HepG2 (cell line): ENCODE results near the gene CHRNB4.

ENCODE experiments used
- AFF4 ChIP-seq: sonication (generic); formaldehyde crosslinking; IDR thresholded peaks from 2 replicates; pipeline ENCODE4 v1.4.0; 2020; ENCODE audit warnings: missing genetic modification reagents
- ASH2L ChIP-seq: fragments of 300-600, 200-600 bp; sonication (generic); IDR thresholded peaks from 2 replicates; pipeline ENCODE4 v1.7.0; 2017; ENCODE audit warnings: low read depth, mild to moderate bottlenecking, moderate library complexity, mixed read lengths, low read length; ENCODE audit not compliant: insufficient read length
- CHCHD3 ChIP-seq: sonication (generic); formaldehyde crosslinking; IDR thresholded peaks from 2 replicates; pipeline ENCODE4 v1.8.0; 2022; ENCODE audit warnings: mild to moderate bottlenecking, missing genetic modification reagents, moderate library complexity
- CSRNP1 ChIP-seq: sonication (generic); formaldehyde crosslinking; IDR thresholded peaks from 2 replicates; pipeline ENCODE4 v1.8.1; 2023; ENCODE audit warnings: mild to moderate bottlenecking, missing genetic modification reagents
- FOXJ3 ChIP-seq: sonication (generic); formaldehyde crosslinking; IDR thresholded peaks from 2 replicates; pipeline ENCODE4 v1.4.0; 2020; ENCODE audit warnings: missing genetic modification reagents, mild to moderate bottlenecking, borderline replicate concordance
- MNT ChIP-seq: fragments of 450-650 bp; IDR thresholded peaks from 2 replicates; pipeline ENCODE4 v1.6.1; 2016
- NR2F2 ChIP-seq: IDR thresholded peaks from 2 replicates; pipeline ENCODE4 v1.6.1; 2012; ENCODE audit warnings: low read depth, inconsistent platforms, borderline replicate concordance
- PHF8 ChIP-seq: sonication (generic); formaldehyde crosslinking; IDR thresholded peaks from 2 replicates; pipeline ENCODE4 v1.5.0; 2020; ENCODE audit warnings: missing genetic modification reagents
- SNRNP70 ChIP-seq: fragments of 200-400 bp; formaldehyde crosslinking; IDR thresholded peaks from 2 replicates; pipeline ENCODE4 v1.6.1; 2017; ENCODE audit warnings: mild to moderate bottlenecking, low read depth, low read length, moderate library complexity
- TAF1 ChIP-seq: sonication (generic); formaldehyde crosslinking; IDR thresholded peaks from 2 replicates; pipeline ENCODE4 v1.4.0; 2020; ENCODE audit warnings: missing genetic modification reagents
- ZNF225 ChIP-seq: sonication (generic); formaldehyde crosslinking; IDR thresholded peaks from 2 replicates; pipeline ENCODE4 v1.4.0; 2020; ENCODE audit warnings: mild to moderate bottlenecking, missing genetic modification reagents
- ZNF607 ChIP-seq: sonication (generic); formaldehyde crosslinking; IDR thresholded peaks from 2 replicates; pipeline ENCODE4 v1.5.1; 2020; ENCODE audit warnings: missing genetic modification reagents, mild to moderate bottlenecking, borderline replicate concordance
- TF ChIP-seq, protein P1 (sequence below): sonication (generic); formaldehyde crosslinking; IDR thresholded peaks from 2 replicates; pipeline ENCODE4 v1.5.0; 2020; ENCODE audit warnings: mild to moderate bottlenecking, missing genetic modification reagents, moderate library complexity

- TF ChIP-seq TAF1 (CRISPR knock-in tag) = no peak
- no peak for TF ChIP-seq FOXJ3 (CRISPR knock-in tag)
- TF ChIP-seq ZNF607 = no peak
- TF ChIP-seq, protein P1, sequence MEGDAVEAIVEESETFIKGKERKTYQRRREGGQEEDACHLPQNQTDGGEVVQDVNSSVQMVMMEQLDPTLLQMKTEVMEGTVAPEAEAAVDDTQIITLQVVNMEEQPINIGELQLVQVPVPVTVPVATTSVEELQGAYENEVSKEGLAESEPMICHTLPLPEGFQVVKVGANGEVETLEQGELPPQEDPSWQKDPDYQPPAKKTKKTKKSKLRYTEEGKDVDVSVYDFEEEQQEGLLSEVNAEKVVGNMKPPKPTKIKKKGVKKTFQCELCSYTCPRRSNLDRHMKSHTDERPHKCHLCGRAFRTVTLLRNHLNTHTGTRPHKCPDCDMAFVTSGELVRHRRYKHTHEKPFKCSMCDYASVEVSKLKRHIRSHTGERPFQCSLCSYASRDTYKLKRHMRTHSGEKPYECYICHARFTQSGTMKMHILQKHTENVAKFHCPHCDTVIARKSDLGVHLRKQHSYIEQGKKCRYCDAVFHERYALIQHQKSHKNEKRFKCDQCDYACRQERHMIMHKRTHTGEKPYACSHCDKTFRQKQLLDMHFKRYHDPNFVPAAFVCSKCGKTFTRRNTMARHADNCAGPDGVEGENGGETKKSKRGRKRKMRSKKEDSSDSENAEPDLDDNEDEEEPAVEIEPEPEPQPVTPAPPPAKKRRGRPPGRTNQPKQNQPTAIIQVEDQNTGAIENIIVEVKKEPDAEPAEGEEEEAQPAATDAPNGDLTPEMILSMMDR (CRISPR knock-in tag) = no peak
- TF ChIP-seq CSRNP1 (CRISPR knock-in tag) = no peak
- no peak for TF ChIP-seq AFF4
- no peak for TF ChIP-seq SNRNP70
- no peak for TF ChIP-seq ZNF225 (CRISPR knock-in tag)
- no peak for TF ChIP-seq CHCHD3 (CRISPR knock-in tag)
- no peak for TF ChIP-seq ASH2L
- TF ChIP-seq PHF8 = no peak
- TF ChIP-seq NR2F2 = no peak
- no peak for TF ChIP-seq MNT
Measured at GRCh38 chr15:78628227-78628626, 12.8 kb downstream of the CHRNB4 start.
